ENCODE results near the gene SMYD3. TPM values are rescaled to one million over a fixed set of nuclear protein-coding genes. Genes with fewer than 3 reads are reported as not detected.
A peak's percentile ranks its signal among the peaks of the same experiment; 100 is the strongest.
"Not testable (repeated sequence)": the region's sequence is repeated elsewhere in the genome, so short reads cannot be mapped to it uniquely, and the experiment has no call there.

The SMYD3 gene
- total and polyA plus RNA-seq, 11 donors = 6.3 to 12.1 (median 9.5) TPM

DNA sequence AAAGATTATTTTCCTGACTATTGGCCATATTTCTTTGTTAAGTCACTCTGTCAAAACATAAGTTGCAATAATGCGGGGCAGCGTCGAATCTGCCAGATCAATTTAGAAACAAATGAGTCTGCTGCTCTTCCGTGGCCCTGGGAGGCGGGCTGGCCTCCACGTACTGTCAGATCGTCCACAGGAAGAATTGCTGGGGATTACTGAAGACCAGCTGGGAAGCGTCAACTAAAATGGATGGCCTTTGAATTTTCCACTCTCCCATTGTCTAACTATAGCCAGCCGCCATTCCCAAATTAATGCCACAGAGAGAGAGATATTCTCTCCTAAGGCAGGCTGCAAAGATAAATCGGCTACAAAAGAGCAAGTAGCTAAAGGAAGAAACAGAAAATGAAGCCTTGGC lies 560.2 kb downstream of the SMYD3 start:
- peak overlapping the region in 4 of 12 donors; percentile 0 to 15 (median 4) for H3K27ac ChIP-seq
- H3K9me3 ChIP-seq = peaks cover 0 to 18% (median 4%) of the 10 kb centered on the region in 12 donors
- ATAC-seq (no peak), DNase-seq (peak in 1 of 5 donors; percentile 29)
- intact Hi-C loops (cut with DNase I) = no loop called here
- TF ChIP-seq CTCF (IDR thresholded peaks at IDR 0.05) = no peak
- TF ChIP-seq POLR2A (IDR thresholded peaks at IDR 0.05) = no peak
- H3K4me3 ChIP-seq = peak overlapping the region in 3 of 12 donors; percentile 27 to 34 (median 28)
- no peaks in the 10 kb centered on the region for H3K4me1 ChIP-seq
- whole genome bisulfite sequencing, 4 donors = 44 to 57% (median 50%) methylated on average over 10 of the region's 10 CpGs
- H3K36me3 ChIP-seq = no peaks in the 10 kb centered on the region
- no peaks in the 10 kb centered on the region for H3K27me3 ChIP-seq

DNA sequence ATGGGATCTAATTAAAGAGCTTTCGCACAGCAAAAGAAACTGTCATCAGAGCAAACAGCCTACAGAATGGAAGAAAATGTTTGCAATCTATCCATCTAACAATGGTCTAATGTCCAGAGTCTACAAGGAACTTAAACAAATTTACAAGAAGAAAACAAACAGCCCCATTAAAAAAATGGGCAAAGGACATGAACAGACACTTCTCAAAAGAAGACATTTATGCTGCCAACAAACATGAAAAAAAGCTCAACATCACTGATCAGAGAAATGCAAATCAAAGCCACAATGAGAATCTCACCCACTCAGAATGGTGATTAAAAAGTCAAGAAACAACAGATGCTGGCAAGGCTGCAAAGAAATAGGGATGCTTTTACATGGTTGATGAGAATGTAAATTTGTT lies 561.9 kb downstream of the SMYD3 start:
- H3K27me3 ChIP-seq; ATAC-seq; intact Hi-C loops (cut with DNase I); H3K4me1 ChIP-seq; H3K27ac ChIP-seq; H3K4me3 ChIP-seq; DNase-seq; H3K36me3 ChIP-seq: not testable (repeated sequence)
- peaks cover 0 to 18% (median 4%) of the 10 kb centered on the region in 12 donors for H3K9me3 ChIP-seq
- 96 to 99% (median 97%) methylated on average over 1 of the region's 1 CpG for WGBS, 4 donors

DNA sequence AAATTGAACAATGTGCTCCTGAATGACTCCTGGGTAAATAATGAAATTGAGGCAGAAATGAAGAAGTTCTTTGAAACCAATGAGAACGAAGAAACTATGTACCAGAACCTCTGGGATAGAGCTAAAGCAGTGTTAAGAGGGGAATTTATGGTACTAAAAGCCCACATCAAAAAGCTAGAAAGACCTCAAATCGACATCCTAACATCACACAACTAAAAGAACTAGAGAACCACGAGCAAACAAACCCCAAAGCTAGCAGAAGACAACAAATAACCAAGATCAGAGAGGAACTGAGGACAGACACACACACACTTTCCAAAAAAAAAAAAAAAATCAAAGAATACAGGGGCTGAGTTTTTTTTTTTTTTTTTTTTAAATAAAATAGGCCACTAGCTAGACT lies 564.2 kb downstream of the SMYD3 start:
- ATAC-seq = no peak
- DNase-seq = no peak
- no peak overlapping the region for H3K27ac ChIP-seq
- H3K27me3 ChIP-seq = no peaks in the 10 kb centered on the region
- H3K4me1 ChIP-seq = no peaks in the 10 kb centered on the region
- peaks cover 0 to 18% (median 4%) of the 10 kb centered on the region in 12 donors for H3K9me3 ChIP-seq
- TF ChIP-seq CTCF (IDR thresholded peaks at IDR 0.05) (no peak), POLR2A (IDR thresholded peaks at IDR 0.05) (no peak)
- 80 to 93% (median 85%) methylated on average over 3 of the region's 3 CpGs for WGBS, 4 donors
- intact Hi-C loops (cut with DNase I) = no loop called here
- H3K36me3 ChIP-seq = no peaks in the 10 kb centered on the region
- H3K4me3 ChIP-seq = no peak overlapping the region

GRCh38 chr1:245941771-245942170 lies 565.3 kb downstream of the SMYD3 start:
- peaks cover 0 to 18% (median 4%) of the 10 kb centered on the region in 12 donors for H3K9me3 ChIP-seq
- H3K36me3 ChIP-seq; DNase-seq; H3K4me3 ChIP-seq; H3K27me3 ChIP-seq; H3K27ac ChIP-seq; ATAC-seq; intact Hi-C loops (cut with DNase I); H3K4me1 ChIP-seq: not testable (repeated sequence)
- 85 to 93% (median 91%) methylated on average over 1 of the region's 1 CpG for WGBS, 4 donors

- Histone ChIP-seq H3K36me3 (no peaks in the 10 kb centered on the region), H3K9me3 (peaks cover 0 to 8% (median under 1%) of the 10 kb centered on the region in 12 donors), H3K4me1 (no peaks in the 10 kb centered on the region), H3K4me3 (no peak overlapping the region), H3K27me3 (no peaks in the 10 kb centered on the region), H3K27ac (no peak overlapping the region)
- ATAC-seq (no peak), DNase-seq (no peak)
- 63 to 76% (median 69%) methylated on average over 7 to 8 of the region's 8 CpGs for WGBS, 4 donors
- intact Hi-C loops (cut with DNase I) = no loop called here
- TF ChIP-seq POLR2A (IDR thresholded peaks at IDR 0.05) = no peak
- no peak for TF ChIP-seq CTCF (IDR thresholded peaks at IDR 0.05)
Observed at GRCh38 chr1:245939756-245940345, 567.2 kb downstream of the SMYD3 start.

Data from heart left ventricle (tissue), 16 donors.